Astrocyte (in vitro differentiated cells and primary cell): ENCODE data around the gene DCBLD2. TPM values are rescaled to one million over a fixed set of nuclear protein-coding genes. Genes with fewer than 3 reads are reported as not detected.
A peak's percentile ranks its signal among the peaks of the same experiment; 100 is the strongest.

Experiments
- DNase-seq: peaks from one replicate; pipeline ENCODE4 v3.0.0-alpha.2; 2010; ENCODE audit warnings: low read depth
- FAIRE-seq: peaks from 2 replicates; lab custom pipeline; 2011; peaks lifted over from hg19 to GRCh38; lab: Jason Lieb, UNC
- H2AFZ ChIP-seq: 2 replicates; pipeline ENCODE4 v1.6.0; 2012; ENCODE audit warnings: low read depth, low read length, inconsistent platforms
- H3K27ac ChIP-seq: 2 replicates; pipeline ENCODE4 v1.5.1; 2011; ENCODE audit warnings: low read depth, low read length, inconsistent platforms
- H3K27me3 ChIP-seq: 2 replicates; pipeline ENCODE4 v1.6.0; 2011; ENCODE audit warnings: low read length, inconsistent platforms; ENCODE audit not compliant: insufficient read depth
- H3K36me3 ChIP-seq: 2 replicates; pipeline ENCODE4 v1.5.1; 2011; ENCODE audit warnings: low read length, inconsistent platforms; ENCODE audit not compliant: insufficient read depth
- H3K4me1 ChIP-seq: 2 replicates; pipeline ENCODE4 v1.5.1; 2011; ENCODE audit warnings: low read length, inconsistent platforms; ENCODE audit not compliant: insufficient read depth
- H3K4me2 ChIP-seq: 2 replicates; pipeline ENCODE4 v1.6.0; 2012; ENCODE audit warnings: low read length, inconsistent platforms
- H3K4me3 ChIP-seq: 2 replicates; pipeline ENCODE4 v1.5.1; 2011; ENCODE audit warnings: low read depth, mild to moderate bottlenecking, low read length, inconsistent platforms; ENCODE audit not compliant: insufficient read depth
- H3K79me2 ChIP-seq: 2 replicates; pipeline ENCODE4 v1.6.0; 2012; ENCODE audit warnings: mild to moderate bottlenecking, low read length, inconsistent platforms; ENCODE audit not compliant: insufficient read depth
- H3K9ac ChIP-seq: 2 replicates; pipeline ENCODE4 v1.6.0; 2012; ENCODE audit warnings: mild to moderate bottlenecking, low read length, inconsistent platforms
- H3K9me3 ChIP-seq: 2 replicates; pipeline ENCODE4 v1.5.1; 2012; ENCODE audit warnings: low read depth, mild to moderate bottlenecking, low read length, inconsistent platforms; ENCODE audit not compliant: insufficient read depth
- H4K20me1 ChIP-seq: 2 replicates; pipeline ENCODE4 v1.6.0; 2012; ENCODE audit warnings: low read length, inconsistent platforms; ENCODE audit not compliant: insufficient read depth
- H3K27ac Mint-ChIP-seq: one replicate; pipeline ENCODE4 v1.8.0; 2021; ENCODE audit warnings: mild to moderate bottlenecking, mixed read lengths; ENCODE audit not compliant: unreplicated experiment
- H3K27me3 Mint-ChIP-seq: one replicate; pipeline ENCODE4 v1.8.0; 2021; ENCODE audit warnings: low read depth, mixed read lengths; ENCODE audit not compliant: unreplicated experiment
- H3K36me3 Mint-ChIP-seq: one replicate; pipeline ENCODE4 v1.8.0; 2021; ENCODE audit warnings: low read depth, mixed read lengths; ENCODE audit not compliant: unreplicated experiment
- H3K4me1 Mint-ChIP-seq: one replicate; pipeline ENCODE4 v1.8.0; 2021; ENCODE audit warnings: low read depth, mixed read lengths; ENCODE audit not compliant: unreplicated experiment
- H3K4me3 Mint-ChIP-seq: one replicate; pipeline ENCODE4 v1.8.0; 2021; ENCODE audit warnings: mild to moderate bottlenecking, moderate library complexity, mixed read lengths; ENCODE audit not compliant: unreplicated experiment
- H3K9me3 Mint-ChIP-seq: one replicate; pipeline ENCODE4 v1.8.0; 2021; ENCODE audit warnings: mild to moderate bottlenecking, mixed read lengths; ENCODE audit not compliant: unreplicated experiment
- CTCF ChIP-seq: IDR thresholded peaks from 2 replicates; pipeline ENCODE4 v1.5.1; 2011; ENCODE audit warnings: low read depth, mild to moderate bottlenecking, inconsistent platforms, low read length, moderate library complexity; ENCODE audit not compliant: insufficient read depth
- EZH2 ChIP-seq: IDR thresholded peaks from 2 replicates; pipeline ENCODE4 v1.6.1; 2012; ENCODE audit warnings: mild to moderate bottlenecking, low read length, inconsistent platforms; ENCODE audit not compliant: insufficient read depth
- total RNA-seq: library from RNA; stranded (reverse); gene quantifications from 2 replicates; pipeline ENCODE4 v1.2.1, GENCODE V29; 2021

DCBLD2 gene
- total RNA-seq, 1 donor from 2014 or later: 243 TPM

GRCh38 chr3:98824256-98824655, 77.2 kb downstream of the DCBLD2 start:
- Mint-ChIP-seq H3K4me1 (peaks cover 12% of the 10 kb centered on the region), H3K27ac (no peak overlapping the region), H3K4me3 (no peak overlapping the region), H3K36me3 (no peaks in the 10 kb centered on the region), H3K9me3 (no peaks in the 10 kb centered on the region), H3K27me3 (no peaks in the 10 kb centered on the region)
- TF ChIP-seq EZH2 (no peak), CTCF (no peak)
- FAIRE-seq (no peak), DNase-seq (no peak)
- Histone ChIP-seq H3K4me2 (no peak overlapping the region), H3K79me2 (peaks cover 82% of the 10 kb centered on the region), H4K20me1 (peaks cover 68% of the 10 kb centered on the region), H3K4me1 (peaks cover 8% of the 10 kb centered on the region), H2AFZ (no peak overlapping the region), H3K4me3 (no peak overlapping the region), H3K27ac (peak overlapping the region; percentile 30), H3K9me3 (no peaks in the 10 kb centered on the region), H3K36me3 (peaks cover 44% of the 10 kb centered on the region), H3K9ac (no peak overlapping the region), H3K27me3 (no peaks in the 10 kb centered on the region)

- Histone ChIP-seq H3K9me3 (no peaks in the 10 kb centered on the region), H3K4me3 (no peak overlapping the region), H3K79me2 (peaks cover 80% of the 10 kb centered on the region), H4K20me1 (peaks cover 66% of the 10 kb centered on the region), H3K36me3 (peaks cover 48% of the 10 kb centered on the region), H3K27ac (peak overlapping the region; percentile 43), H2AFZ (no peak overlapping the region), H3K27me3 (no peaks in the 10 kb centered on the region), H3K4me2 (no peak overlapping the region), H3K9ac (no peak overlapping the region), H3K4me1 (peaks cover 8% of the 10 kb centered on the region)
- Mint-ChIP-seq H3K4me3 (no peak overlapping the region), H3K4me1 (peaks cover 12% of the 10 kb centered on the region), H3K9me3 (no peaks in the 10 kb centered on the region), H3K27ac (no peak overlapping the region), H3K36me3 (no peaks in the 10 kb centered on the region), H3K27me3 (no peaks in the 10 kb centered on the region)
- DNase-seq: peak; percentile 44
- TF ChIP-seq EZH2: no peak
- no peak for TF ChIP-seq CTCF
- FAIRE-seq: no peak
These were observed 77.7 kb downstream of the DCBLD2 start for GRCh38 chr3:98823791-98824190.

- peaks cover 68% of the 10 kb centered on the region for H3K79me2 ChIP-seq
- no peak for FAIRE-seq
These were observed 80.4 kb downstream of the DCBLD2 start for GRCh38 chr3:98821063-98821462.

More at GRCh38 chr3:98821063-98821462, 80.4 kb downstream of the DCBLD2 start:
- Histone ChIP-seq H3K4me3 (no peak overlapping the region), H3K4me2 (no peak overlapping the region), H3K27ac (no peak overlapping the region), H3K9ac (no peak overlapping the region), H2AFZ (no peak overlapping the region), H3K4me1 (peaks cover 17% of the 10 kb centered on the region), H3K9me3 (no peaks in the 10 kb centered on the region), H4K20me1 (peaks cover 56% of the 10 kb centered on the region), H3K27me3 (no peaks in the 10 kb centered on the region), H3K36me3 (peaks cover 69% of the 10 kb centered on the region)
- Mint-ChIP-seq H3K36me3 (peaks cover 8% of the 10 kb centered on the region), H3K27ac (no peak overlapping the region), H3K4me1 (peaks cover 7% of the 10 kb centered on the region), H3K9me3 (no peaks in the 10 kb centered on the region), H3K27me3 (no peaks in the 10 kb centered on the region), H3K4me3 (no peak overlapping the region)
- no peak for TF ChIP-seq CTCF
- no peak for TF ChIP-seq EZH2
- no peak for DNase-seq
